Right hindlimb (tissue), 1 donor: Measurements from ENCODE around the gene BRICD5.
"Not testable (repeated sequence)": the region's sequence is repeated elsewhere in the genome, so short reads cannot be mapped to it uniquely, and the experiment has no call there.

Source experiments
- DNase-seq: peaks from one replicate; pipeline ENCODE4 v3.0.0-alpha.2; 2018

Gene BRICD5

DNA sequence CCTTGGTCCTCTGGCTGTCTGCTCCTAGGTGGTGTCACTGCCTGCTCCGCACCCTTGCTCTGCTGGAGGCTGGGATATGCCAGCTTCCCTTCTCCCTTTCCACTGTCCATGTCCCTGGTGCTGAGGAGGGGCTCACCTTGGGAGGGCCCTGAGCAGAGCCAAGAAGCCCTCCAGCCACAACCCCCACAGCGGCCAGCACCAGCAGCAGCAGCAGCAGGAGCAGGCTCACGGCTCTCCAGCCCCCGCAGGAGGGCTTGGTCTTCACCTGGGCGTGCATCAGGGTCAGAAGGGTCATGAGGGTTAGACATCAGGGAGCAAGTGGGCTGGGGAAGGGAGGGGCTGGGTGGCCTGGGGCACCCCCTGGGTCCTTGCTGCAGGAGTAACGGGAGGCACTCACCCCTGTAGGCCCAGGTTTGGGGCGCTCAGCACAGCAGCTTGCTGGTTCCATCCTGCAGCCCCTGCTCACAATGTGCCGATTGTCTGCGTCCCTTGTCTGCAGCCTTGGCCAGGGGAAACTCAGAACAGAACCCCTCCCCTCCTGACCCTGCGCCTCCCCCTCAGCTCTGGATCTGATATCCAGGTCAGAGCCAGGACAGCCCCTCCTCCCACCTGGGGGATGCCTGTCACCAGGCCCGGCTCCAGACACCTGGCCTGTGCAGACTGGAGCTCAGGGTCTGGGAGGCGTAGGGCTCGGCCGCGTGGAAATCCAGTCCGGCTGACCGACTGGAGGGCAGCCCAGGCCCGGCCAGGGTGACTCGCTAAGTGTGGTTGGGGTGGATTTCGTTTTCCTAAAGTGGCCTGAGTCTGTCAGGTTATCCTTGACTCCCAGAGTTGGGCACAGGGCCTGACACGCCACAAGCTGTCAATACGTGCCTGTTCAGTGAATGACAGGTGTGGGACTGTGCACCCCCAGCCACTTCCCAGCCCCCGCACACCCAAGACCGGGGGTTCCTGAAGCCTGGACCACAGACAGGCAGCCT lies at the start of gene BRICD5:
Gene BRICD5 (minus strand): TSS at position 478 of the 980 bp plus-strand sequence. CDS start 30 bp downstream, at position 448.
- DNase-seq = peak; percentile 28

DNA sequence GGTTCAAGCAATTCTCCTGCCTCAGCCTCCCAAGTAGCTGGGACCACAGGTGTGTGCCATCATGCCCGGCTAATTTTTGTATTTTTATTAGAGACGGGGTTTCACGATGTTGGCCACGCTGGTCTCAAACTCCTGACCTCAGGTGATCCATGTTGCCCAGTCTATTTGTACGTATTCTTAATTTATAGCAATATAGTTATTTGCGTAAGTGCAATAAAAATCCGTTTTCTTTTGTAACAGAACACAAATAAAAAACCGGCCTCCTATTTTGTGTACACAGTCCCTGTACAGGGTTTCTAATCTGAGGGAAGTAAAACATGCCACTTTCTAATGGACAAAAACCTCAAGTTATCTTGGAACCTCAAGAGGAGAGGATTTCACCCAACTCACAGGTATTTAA lies 49.6 kb upstream of the BRICD5 start:
- DNase-seq = no peak

DNA sequence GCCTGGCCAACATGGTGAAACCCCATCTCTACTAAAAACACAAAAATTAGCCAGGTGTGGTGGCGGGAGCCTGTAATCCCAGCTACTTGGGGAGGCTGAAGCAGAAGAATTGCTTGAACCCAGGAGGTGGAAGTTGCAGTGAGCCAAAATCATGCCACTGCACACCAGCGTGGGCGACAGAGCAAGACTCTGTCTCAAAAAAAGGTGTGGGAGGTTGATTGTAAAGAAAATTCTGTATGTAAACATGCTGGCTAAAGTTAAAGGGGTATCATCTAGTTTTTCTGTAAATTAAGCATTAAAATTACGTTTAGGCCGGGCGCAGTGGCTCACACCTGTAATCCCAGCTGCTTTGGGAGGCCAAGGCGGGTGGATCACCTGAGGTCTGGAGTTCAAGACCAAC lies 47.9 kb upstream of the BRICD5 start:
- DNase-seq = not testable (repeated sequence)

DNA sequence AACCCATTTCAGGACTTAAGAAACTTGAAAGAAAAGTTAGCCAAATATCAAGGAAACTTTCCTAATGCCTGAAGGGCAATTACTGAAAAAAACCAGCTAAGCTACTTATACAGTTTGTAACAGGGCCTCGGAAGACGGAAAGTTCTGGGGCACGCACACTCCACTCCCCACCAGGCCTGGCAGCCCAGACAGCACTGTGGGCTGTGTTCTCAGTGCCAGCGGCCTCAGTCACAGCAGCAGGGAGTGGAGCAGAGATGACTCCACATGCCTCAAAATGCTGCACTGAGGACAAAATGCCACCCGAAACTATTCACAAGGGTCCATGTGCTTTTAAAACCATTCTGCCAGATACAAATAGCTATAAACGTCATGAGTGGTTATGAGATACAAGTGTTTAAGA lies 47.1 kb upstream of the BRICD5 start:
- no peak for DNase-seq

DNA sequence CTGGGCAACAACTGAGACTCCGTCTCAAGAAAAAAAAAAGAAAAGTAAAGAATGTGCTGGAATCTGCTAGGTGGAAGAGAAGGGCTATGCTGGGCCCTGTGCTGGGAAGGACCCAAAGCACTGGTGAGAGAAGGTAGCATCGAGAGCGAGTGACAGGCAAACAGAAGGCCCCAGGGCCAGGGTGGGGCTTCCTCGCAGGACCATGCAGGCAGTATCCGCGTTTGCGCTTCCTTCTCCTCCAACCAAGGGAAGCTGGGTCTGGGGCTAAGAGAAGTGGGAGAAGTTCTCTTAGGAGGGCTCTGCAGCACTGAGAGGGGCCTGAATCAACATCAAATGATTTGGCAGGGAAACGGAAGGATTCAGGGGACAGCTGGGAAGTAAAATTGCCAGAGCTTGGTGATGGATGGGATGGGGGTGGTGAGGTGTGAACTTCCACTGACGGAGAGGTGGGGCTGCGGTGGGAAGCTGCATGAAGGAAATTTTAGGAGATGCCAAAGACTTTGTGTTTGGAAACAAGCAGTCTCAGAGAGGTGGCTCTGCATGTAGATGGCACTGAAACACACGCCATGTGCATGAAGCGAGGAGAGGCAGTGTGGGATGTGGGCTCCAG lies 46.0 kb upstream of the BRICD5 start:
- no peak for DNase-seq

DNA sequence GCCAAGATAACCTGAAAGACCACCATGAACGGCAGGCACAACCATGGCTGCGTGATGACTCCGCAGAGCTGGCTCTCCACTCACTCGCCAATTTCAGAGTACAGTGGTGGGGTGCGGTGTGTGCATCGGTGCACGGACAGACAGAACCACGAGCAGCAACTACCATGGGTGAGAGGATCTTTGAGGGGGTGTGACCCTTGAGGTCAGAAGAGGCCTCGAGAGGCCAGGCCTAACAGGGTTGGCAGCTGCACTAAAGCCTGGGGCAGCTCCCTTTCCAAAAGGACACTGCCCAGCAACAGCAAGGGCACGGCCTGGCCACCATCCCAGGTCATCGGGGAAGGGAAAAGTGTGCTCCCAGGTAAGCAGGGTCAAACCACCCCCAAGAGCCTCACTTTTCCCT lies 42.6 kb upstream of the BRICD5 start:
- no peak for DNase-seq

DNA sequence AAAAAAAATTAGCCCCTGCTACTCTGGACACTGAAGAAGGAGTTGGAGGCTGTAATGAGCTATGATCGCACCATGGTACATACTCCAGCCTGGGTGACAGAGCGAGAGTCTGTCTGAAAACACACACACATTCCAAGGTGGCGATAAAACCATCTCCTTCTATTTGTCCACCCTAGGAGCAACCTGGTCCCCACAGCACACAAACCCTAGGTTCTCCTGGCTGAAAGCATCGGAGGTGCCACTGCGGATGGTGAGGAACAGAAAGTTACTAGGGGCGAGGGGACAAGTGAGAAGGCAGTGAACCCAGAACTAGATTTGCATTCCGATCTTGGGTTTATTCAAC lies 42.1 kb upstream of the BRICD5 start:
- DNase-seq = no peak

DNA sequence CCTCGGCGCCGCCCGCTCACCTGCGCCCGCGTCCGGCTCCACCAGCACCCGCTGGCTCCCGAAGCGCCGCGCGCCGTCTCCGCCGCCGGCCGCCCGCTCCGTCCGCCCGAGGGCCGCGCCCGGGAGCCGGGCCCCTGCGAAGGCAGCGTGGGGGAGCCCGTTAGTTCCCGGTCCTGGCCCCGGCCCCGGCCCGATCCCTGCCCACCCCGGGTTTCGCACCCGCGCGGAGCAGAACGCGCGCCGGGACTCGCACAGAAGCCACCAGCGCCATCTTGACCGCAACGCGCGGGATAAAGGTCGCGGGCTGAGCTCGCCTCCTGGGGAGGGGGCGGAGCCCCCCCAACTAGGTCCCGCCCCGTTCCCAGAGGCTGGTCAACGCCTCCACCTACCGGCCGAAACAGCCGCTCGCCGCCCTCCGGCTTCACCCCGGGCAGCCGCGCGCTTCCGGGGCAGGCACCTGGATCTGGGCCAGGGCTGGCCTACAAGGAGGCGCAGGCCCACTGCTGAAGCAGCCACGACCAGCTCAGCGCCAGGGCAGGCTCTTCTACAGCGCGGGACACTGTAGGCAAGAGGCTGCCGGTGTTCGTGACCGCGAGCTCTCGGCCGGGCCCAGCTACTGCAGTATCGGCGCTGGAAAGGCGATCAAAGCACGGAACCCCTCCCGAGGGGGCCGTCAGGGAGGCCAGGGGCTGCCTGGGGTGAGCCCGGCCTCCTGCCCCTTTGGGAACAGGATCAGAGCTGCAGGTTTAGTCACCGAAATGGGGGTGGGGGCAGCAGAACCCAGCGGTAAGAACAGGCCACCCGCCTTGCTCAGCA lies 40.8 kb upstream of the BRICD5 start, which contains the start of gene ECI1:
Gene ECI1 (minus strand): TSS at position 292 of the 816 bp plus-strand sequence. CDS start 21 bp downstream, at position 271.
- DNase-seq = peak; percentile 96

DNA sequence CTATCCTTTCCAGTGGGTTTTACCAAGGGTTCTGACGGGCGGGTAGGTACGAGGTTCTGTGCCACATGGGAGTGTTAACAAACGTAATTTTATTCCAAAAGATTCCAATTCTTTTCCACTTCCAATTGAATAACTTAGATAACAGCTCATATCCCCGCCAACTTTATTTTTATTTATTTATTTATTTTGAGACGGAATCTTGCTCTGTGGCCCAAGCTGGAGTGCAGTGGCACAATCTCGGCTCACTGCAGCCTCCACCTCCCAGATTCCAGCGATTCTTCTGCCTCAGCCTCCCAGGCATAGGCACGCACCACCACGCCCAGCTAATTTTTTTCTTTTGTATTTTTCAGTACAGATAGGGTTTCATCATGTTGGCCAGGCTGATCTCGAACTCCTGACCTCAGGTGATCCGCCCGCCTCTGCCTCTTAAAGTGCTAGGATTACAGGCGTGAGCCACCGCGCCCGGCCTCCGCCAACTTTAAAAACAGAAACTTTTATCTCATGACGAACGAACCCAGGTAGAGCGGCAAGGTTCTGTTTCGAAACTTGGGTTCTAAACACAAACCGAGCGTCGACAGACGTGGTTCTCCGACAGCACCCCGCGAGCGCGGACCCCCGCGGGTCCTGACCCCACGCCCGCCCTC lies 40.1 kb upstream of the BRICD5 start:
- no peak for DNase-seq

DNA sequence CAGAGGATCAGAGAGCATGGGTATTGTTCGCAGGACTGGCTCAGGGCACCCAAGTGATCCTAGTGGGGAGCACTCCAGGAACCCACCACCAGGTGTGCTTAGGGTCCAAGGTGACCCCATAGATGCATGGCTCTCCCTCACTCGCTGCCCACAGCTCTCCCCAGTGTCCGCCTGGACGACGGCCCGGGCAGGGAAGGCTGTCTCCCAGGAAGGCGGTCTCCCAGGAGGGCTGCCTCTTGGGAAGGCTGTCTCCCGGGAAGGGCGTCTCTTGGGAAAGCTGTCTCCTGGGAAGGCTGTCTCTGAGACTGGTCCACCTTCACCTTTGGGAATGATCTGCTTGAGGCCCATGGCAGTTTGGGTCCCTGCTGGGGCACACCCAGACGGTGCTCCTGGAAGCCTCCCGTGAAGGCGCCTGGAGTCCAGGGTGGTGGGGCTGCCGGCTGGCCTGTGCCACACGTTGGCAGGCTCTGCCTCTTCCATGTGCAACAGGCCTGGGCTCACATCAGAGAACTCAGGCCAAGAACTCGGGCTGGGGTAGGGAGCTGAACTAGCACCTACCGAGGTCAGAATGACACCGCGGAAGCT lies 35.7 kb upstream of the BRICD5 start:
- DNase-seq = no peak

DNA sequence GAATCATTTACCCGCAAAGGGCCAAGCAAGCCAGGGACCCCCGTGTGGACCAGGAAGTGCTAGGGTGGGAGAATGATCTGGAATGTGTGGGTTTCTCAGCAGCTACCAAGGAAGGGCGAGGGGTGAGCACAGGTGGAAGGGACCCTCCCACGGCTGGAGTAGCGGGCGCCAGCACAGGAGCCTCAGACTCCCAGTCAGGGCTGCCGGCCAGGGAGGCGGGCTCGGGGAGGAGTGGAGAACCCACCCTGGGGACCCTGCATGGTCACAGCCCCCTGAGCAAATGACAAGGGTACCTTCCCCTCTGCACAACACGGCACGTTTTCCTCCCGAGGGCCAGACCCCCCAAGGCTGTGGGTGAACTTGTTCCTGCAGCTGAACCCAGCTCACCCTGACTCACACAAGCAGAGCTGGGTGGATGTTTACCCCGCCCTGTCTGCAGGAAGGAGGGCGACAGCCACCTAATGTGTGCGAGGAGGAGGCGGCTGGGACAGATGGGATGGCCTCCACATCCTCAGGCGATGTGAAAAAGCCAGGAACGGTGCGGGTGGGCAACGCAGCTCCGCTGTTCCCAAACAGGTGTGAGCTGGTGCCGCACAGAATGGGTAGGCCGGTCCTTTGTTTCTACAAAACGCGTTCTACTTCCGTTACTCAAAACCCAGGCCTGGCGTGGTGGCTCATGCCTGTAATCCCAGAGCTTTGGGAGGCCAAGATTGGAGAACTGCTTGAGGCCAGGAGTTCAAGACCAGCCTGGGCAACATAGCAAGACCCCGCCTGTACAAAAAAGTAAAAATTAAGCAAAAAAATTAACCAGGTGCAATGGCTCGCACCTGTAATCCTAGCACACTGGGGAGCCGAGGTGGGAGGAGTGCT lies 34.5 kb upstream of the BRICD5 start:
- no peak for DNase-seq

DNA sequence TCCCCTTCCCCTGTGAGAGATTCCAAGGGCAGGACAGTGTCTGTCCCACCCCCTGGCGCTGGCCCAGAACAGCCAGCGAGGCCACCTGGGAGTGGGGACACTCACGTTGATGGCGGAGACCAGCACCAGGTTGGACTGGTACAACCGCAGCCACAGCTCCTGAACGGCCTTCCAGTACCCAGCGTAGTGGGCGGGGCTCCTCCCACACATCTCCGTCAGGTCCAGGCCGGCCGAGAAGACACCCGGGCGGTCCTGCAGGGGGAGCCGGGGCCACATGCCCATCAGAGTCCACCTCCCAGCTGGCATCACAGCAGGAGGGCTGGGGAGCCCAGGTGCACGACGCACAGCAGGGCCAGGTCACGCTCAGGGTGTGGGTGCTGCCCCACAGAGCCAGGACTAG lies 33.6 kb upstream of the BRICD5 start:
- no peak for DNase-seq

DNA sequence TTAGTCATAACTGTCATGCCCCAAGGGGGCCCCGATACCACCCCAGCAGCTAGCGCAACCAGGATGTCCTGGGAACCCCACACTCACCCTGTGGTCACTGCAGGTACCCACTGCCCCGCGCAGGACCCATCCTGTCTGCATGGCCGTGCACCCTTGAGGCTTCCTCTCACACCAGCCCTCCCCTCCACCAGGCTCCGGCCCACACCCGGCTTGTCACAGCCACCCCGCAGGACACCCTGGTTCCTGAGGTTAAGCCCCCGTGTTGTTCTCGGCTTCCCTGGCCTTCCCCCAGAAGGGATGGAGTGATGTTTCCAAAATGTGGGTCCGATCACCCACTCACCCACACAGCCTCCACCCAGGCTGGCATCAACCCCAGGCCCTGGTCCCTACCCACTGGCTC lies 33.1 kb upstream of the BRICD5 start:
- no peak for DNase-seq

DNA sequence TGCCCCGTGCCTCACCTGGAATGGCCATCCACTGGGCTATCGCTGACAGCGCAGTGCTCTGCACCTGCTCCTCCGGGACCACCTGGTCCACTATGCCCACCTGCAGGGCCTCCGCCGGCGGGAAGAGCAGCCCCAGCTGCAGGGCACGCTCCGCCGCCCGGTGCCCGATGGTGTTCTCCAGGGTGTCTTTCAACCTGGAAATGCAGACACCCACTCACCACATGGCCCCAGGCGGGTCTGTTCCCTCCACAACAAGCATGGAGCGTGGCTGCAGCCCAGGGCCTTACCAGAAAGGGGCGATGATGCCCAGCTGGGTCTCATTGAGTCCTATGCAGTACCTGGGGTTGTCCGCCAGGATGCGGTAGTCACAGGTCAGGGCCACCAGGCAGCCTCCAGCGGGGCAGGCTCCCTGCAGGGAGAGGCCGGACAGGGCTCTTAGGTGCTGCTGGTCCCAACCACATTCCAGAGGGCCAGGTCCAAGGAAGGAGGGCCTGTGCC lies 32.4 kb upstream of the BRICD5 start:
- no peak for DNase-seq

DNA sequence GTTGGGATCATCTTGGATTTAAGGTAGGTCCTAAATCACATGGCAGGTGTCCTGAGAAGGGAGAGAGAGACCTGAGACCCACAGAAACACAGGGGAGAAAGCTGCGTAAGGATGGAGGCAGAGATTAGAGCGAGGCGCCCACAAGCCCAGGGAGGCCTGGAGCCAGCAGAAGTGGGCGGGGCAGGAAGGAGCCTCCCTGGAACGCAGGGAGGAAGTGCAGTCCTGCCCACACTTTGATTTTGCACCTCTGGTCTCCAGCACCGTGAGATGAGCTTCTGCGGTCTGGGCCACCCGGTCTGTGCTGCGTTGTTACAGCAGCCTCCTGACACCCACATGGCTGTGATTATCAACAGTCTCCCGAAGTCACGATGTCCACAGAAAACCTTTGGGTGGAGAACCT lies 31.9 kb upstream of the BRICD5 start:
- DNase-seq = no peak

DNA sequence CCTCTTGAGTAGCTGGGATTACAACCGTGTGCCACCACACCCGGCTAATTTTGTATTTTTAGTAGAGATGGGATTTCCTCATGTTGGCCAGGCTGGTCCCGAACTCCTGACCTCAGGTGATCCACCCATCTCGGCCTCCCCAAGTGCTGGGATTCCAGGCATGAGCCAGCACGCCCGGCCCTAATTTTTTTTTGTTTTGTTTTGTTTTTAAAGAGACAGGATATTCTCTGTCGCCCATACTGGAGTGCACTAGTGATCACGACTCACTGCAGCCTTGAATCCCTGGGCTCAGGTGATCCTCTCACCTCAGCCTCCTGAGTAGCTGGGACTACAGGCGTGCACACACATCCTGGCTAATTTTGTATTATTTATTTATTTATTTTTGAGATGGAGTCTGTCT lies 29.7 kb upstream of the BRICD5 start:
- DNase-seq = not testable (repeated sequence)

DNA sequence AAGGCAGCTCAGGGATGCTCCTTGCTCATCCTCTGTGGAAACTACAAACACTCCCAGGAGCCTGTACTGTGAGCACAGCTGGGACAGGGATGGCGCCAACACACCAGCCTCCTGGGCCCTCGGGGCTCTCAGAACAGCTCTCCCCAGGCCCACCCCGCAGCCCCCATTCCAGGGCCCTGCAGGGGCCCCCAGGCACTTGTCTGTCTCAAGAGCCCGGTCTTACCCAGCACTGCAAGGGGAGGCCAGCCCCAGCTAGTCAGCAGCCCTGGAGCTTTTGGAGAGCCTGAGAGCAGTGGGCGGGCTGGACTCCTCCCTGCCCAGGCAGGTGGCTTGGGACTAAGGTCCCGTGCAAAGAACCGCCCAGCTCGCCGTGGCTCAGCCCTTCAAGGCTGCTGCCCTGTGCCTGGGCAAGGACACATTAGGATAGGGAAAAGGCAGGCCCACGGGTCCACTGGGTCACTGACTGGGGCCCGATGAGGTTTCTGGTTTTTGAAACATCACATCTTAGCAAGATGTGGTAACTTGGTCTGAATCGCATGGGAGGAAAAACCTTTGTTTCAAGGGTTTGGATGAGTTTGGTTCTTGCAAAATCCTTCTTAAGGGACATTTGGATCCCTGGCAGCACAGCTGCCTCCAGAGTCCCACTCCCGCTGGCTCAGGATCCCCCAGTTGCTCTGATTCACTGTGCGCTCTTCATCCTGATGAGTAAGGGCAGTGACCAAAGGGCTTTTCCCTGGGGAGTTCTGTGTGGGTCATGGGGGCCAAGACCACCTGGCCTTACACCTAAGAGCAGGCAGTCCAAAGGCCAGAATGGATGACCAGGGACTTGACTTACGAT lies 28.4 kb upstream of the BRICD5 start:
- DNase-seq = no peak

DNA sequence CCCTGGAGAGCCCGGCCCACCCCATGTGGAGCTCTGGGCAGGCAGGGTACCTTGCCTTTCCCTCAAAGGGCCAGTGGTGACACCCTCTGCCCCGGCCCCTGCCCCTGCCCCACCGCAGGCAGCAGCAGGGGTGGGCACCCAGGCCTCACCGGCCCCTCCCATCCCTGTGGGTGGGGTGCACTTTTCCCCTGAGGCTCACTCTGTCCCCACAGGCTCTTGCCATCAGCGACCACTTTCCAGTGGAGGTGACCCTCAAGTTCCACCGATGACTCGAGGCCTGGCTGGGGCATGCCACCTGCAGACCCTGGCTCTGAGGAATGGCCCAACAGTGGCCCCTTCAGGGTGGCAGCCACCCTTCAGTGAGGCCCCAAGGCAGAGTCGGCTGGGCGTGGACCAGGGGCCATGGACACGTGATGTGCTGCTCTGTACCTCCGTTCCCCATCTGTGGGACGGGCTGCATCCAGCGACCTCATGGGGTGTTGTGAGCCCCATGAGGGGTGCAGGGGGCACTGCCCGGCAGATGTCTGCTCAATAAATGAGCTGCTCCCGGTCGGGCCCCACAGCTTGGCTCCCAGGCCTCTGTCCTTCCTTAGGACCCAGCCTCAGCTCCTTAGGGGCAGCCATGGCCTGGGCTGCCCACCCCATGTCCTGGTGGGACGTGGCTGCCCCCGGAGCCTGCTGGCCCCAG lies 27.6 kb upstream of the BRICD5 start:
- DNase-seq = no peak

DNA sequence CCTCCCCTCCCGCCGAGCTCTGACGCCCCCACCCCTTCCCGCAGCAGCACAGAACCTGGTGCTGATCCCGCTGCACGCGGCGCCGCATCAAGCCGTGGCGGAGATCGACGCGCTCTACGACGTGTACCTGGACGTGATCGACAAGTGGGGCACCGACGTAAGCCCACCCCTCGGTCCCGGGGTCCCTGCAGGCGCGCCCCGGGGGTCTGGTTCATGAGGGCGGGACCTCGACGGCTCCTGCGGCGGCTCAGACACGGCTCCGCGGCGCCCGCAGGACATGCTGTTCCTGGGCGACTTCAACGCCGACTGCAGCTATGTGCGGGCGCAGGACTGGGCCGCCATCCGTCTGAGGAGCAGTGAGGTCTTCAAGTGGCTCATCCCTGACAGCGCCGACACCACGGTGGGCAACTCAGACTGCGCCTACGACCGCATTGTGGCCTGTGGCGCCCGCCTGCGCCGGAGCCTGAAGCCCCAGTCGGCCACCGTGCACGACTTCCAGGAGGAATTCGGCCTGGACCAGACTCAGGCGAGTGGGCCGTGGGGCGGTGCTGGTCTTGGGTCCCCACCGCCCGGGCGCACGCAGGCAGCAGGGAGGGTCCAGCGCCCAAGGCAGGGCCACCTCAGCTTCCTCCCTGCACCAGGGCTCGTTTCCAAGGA lies 27.0 kb upstream of the BRICD5 start:
- no peak for DNase-seq
